Progenitor cell of endocrine pancreas (in vitro differentiated cells): ENCODE data around the gene WNT7A. TPM values are rescaled to one million over a fixed set of nuclear protein-coding genes. Genes with fewer than 3 reads are reported as not detected.

Experiments used
- DNase-seq: peaks from one replicate; pipeline ENCODE4 v3.0.0; 2021; ENCODE audit warnings: low spot score; ENCODE audit not compliant: unreplicated experiment
- H3K27ac Mint-ChIP-seq: 2 replicates; pipeline ENCODE4 v1.8.0; 2021; ENCODE audit warnings: mild to moderate bottlenecking, moderate library complexity, mixed read lengths
- H3K27me3 Mint-ChIP-seq: 2 replicates; pipeline ENCODE4 v1.8.0; 2021; ENCODE audit warnings: mixed read lengths
- H3K36me3 Mint-ChIP-seq: 2 replicates; pipeline ENCODE4 v1.8.0; 2022; ENCODE audit warnings: mixed read lengths; ENCODE audit not compliant: insufficient read depth
- H3K4me1 Mint-ChIP-seq: 2 replicates; pipeline ENCODE4 v1.8.0; 2021; ENCODE audit warnings: low read depth, mixed read lengths
- H3K4me3 Mint-ChIP-seq: 2 replicates; pipeline ENCODE4 v1.8.0; 2021; ENCODE audit warnings: low read depth, mild to moderate bottlenecking, moderate library complexity, mixed read lengths
- H3K9me3 Mint-ChIP-seq: 2 replicates; pipeline ENCODE4 v1.8.0; 2021; ENCODE audit warnings: low read depth, mixed read lengths
- total RNA-seq: library from RNA; stranded (reverse); gene quantifications from 2 replicates; pipeline ENCODE4 v1.2.1, GENCODE V29; 2021
- TF ChIP-seq, protein P1 (sequence below): fragments of 200-600 bp; sonication (generic); IDR thresholded peaks from one replicate; pipeline ENCODE4 v1.5.0; 2021; ENCODE audit warnings: antibody characterized with exemption, mild to moderate bottlenecking; ENCODE audit not compliant: unreplicated experiment

Gene WNT7A
- total RNA-seq, 1 donor from 2014 or later: not detected

GRCh38 chr3:13787533-13788132 is 92.2 kb downstream of the WNT7A start:
- DNase-seq: no peak
- no peaks in the 10 kb centered on the region for H3K36me3 Mint-ChIP-seq
- H3K4me1 Mint-ChIP-seq: no peaks in the 10 kb centered on the region
- TF ChIP-seq, protein P1, sequence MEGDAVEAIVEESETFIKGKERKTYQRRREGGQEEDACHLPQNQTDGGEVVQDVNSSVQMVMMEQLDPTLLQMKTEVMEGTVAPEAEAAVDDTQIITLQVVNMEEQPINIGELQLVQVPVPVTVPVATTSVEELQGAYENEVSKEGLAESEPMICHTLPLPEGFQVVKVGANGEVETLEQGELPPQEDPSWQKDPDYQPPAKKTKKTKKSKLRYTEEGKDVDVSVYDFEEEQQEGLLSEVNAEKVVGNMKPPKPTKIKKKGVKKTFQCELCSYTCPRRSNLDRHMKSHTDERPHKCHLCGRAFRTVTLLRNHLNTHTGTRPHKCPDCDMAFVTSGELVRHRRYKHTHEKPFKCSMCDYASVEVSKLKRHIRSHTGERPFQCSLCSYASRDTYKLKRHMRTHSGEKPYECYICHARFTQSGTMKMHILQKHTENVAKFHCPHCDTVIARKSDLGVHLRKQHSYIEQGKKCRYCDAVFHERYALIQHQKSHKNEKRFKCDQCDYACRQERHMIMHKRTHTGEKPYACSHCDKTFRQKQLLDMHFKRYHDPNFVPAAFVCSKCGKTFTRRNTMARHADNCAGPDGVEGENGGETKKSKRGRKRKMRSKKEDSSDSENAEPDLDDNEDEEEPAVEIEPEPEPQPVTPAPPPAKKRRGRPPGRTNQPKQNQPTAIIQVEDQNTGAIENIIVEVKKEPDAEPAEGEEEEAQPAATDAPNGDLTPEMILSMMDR: no peak
- H3K27me3 Mint-ChIP-seq: peaks cover 29% of the 10 kb centered on the region
- H3K27ac Mint-ChIP-seq: no peak overlapping the region
- H3K9me3 Mint-ChIP-seq: no peaks in the 10 kb centered on the region
- no peak overlapping the region for H3K4me3 Mint-ChIP-seq

DNA sequence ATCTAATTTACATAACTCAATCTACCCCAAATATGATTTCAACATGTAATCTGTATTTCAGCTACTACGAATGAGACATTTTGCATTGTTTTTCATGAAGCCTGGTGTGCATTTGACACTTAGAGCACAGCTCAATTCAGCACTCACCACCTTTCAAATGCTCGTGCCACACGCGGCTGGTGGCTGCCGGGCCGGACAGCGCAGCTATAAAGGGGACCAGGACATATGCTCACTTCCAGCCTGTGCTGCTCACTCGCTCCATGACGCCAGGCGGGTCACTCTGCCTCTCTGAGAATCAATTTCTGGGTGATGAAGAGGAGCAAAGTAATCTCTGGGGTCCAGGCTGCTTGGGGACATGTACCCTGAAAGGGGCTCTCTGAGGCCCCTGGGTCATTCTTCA is 93.1 kb downstream of the WNT7A start:
- Mint-ChIP-seq H3K4me3 (no peak overlapping the region), H3K27ac (no peak overlapping the region), H3K9me3 (no peaks in the 10 kb centered on the region), H3K36me3 (no peaks in the 10 kb centered on the region), H3K4me1 (no peaks in the 10 kb centered on the region), H3K27me3 (peaks cover 29% of the 10 kb centered on the region)
- no peak for DNase-seq
- TF ChIP-seq, protein P1: no peak

DNA sequence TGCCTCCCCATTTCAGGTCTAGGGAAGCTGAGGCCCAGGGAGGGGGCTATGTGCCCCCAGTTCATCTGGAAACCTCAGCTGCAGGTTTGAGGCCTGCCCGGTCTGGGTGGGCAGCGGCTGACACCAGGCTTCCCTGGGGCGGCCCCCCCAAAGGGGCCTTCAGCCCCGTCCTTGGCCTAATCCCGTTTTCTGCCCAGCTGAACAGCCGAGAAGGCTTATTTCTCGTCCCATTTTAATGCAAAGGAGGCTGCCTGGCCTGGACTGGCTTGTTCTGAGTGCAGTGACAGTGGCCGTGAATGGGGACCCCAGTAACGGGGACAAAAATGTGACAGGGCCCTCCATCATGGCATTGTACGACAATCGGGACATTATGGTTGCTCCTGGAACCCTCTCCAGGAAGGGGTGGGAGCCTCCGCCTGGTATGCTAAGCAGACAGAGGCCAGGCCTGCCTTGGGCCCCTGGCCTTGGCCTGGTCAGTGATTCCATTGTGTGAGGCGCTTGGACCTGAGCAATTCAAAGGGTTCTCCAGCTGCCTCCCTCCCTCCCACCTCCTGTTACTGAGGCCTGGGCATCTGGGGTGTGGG is 93.9 kb downstream of the WNT7A start:
- DNase-seq: no peak
- Mint-ChIP-seq H3K9me3 (no peaks in the 10 kb centered on the region), H3K27ac (no peak overlapping the region), H3K4me1 (no peaks in the 10 kb centered on the region), H3K36me3 (no peaks in the 10 kb centered on the region), H3K4me3 (no peak overlapping the region), H3K27me3 (peaks cover 23% of the 10 kb centered on the region)
- TF ChIP-seq, protein P1: no peak

- Mint-ChIP-seq H3K27me3 (peaks cover 20% of the 10 kb centered on the region), H3K9me3 (no peaks in the 10 kb centered on the region), H3K4me1 (no peaks in the 10 kb centered on the region), H3K36me3 (no peaks in the 10 kb centered on the region), H3K4me3 (no peak overlapping the region), H3K27ac (no peak overlapping the region)
- TF ChIP-seq, protein P1: no peak
- DNase-seq: no peak
These were observed 94.5 kb downstream of the WNT7A start for GRCh38 chr3:13785351-13785750.

DNA sequence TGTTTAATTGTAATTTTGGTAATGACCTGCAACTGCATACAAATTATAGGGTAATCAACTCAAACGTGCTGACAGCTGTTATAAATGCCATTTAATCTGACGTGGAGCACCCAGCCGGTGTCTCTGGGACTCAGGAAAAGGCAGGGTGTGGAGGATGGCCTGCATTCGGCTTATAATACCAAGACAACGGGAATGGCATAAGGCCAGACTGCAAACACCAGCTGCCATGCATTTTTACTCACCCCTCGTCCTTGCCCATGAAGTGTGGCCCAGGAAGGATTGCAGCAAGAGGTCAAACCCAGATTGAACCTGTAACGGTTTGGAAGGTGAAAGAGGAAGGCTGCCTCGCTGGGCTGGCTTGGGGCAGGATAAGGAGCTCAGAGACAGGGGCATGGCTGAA is 96.4 kb downstream of the WNT7A start:
- no peak for DNase-seq
- Mint-ChIP-seq H3K4me3 (no peak overlapping the region), H3K27me3 (peaks cover 18% of the 10 kb centered on the region), H3K36me3 (no peaks in the 10 kb centered on the region), H3K27ac (no peak overlapping the region), H3K9me3 (no peaks in the 10 kb centered on the region), H3K4me1 (no peaks in the 10 kb centered on the region)
- TF ChIP-seq, protein P1: no peak
